ENCODE measurements around the gene C1orf159. TPM values are rescaled to one million over a fixed set of nuclear protein-coding genes. Genes with fewer than 3 reads are reported as not detected.
A peak's percentile ranks its signal among the peaks of the same experiment; 100 is the strongest.

Gene C1orf159
- total RNA-seq, 1 donor from 2014 or later, result 20.2 TPM

- DNase-seq (ENCODE audit: low read depth), result no peak
- TF ChIP-seq, protein P1, sequence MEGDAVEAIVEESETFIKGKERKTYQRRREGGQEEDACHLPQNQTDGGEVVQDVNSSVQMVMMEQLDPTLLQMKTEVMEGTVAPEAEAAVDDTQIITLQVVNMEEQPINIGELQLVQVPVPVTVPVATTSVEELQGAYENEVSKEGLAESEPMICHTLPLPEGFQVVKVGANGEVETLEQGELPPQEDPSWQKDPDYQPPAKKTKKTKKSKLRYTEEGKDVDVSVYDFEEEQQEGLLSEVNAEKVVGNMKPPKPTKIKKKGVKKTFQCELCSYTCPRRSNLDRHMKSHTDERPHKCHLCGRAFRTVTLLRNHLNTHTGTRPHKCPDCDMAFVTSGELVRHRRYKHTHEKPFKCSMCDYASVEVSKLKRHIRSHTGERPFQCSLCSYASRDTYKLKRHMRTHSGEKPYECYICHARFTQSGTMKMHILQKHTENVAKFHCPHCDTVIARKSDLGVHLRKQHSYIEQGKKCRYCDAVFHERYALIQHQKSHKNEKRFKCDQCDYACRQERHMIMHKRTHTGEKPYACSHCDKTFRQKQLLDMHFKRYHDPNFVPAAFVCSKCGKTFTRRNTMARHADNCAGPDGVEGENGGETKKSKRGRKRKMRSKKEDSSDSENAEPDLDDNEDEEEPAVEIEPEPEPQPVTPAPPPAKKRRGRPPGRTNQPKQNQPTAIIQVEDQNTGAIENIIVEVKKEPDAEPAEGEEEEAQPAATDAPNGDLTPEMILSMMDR (conservative IDR thresholded peaks at IDR 0.05; ENCODE audit: low read depth, low read length), result no peak
- no peak overlapping the region for H3K4me3 ChIP-seq (ENCODE audit: low read depth, low read length)
These were observed 44.2 kb downstream of the C1orf159 start for GRCh38 chr1:1071486-1072298.

- H3K4me3 ChIP-seq (ENCODE audit: low read depth, low read length), result peak overlapping the region; percentile 70
- TF ChIP-seq, protein P1 (conservative IDR thresholded peaks at IDR 0.05; ENCODE audit: low read depth, low read length), result no peak
- DNase-seq (ENCODE audit: low read depth), result no peak
These were observed 45.9 kb downstream of the C1orf159 start for GRCh38 chr1:1069711-1070676.

DNA sequence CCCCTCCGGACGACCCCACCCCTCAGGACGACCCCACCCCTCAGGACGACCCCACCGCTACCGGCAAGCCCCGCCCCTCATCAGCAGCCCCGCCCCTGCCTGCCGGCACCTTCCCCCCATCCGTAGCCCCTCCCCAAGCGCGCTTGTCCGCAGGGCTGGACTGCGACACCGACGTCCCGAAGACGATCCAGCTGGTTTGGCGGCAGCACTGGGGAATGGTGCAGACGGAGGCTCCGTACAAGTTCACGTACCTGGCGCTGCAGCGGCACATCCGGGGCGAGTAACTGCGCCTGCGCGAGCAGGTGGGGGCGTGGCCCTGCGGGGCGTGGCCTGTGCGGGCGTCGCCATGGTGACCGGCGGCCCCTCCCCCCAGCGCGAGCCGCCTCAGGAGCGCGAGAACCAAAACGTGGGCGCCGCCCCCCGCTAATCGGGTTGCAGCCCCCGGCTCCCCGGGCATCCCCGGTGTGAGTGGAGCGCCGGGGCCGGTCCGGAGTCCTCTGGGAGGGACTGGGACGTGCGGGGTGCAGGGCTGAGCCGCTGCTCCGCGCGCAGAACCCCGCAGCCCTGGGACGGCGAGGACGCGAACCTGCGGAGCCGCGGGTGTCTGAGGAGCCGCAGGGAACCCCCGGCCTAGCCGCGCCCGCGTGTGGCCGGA lies 46.7 kb downstream of the C1orf159 start:
- H3K4me3 ChIP-seq (ENCODE audit: low read depth, low read length), result peak overlapping the region; percentile 70
- DNase-seq (ENCODE audit: low read depth), result no peak
- TF ChIP-seq, protein P1 (conservative IDR thresholded peaks at IDR 0.05; ENCODE audit: low read depth, low read length), result no peak

GRCh38 chr1:1068517-1069055 lies 47.3 kb downstream of the C1orf159 start:
- TF ChIP-seq, protein P1 (conservative IDR thresholded peaks at IDR 0.05; ENCODE audit: low read depth, low read length), result no peak
- H3K4me3 ChIP-seq (ENCODE audit: low read depth, low read length), result peak overlapping the region; percentile 70
- no peak for DNase-seq (ENCODE audit: low read depth)

- TF ChIP-seq, protein P1 (conservative IDR thresholded peaks at IDR 0.05; ENCODE audit: low read depth, low read length), result no peak
These were observed 47.9 kb downstream of the C1orf159 start for GRCh38 chr1:1067860-1068516.

GRCh38 chr1:1067284-1067859 lies 48.5 kb downstream of the C1orf159 start:
- TF ChIP-seq, protein P1 (conservative IDR thresholded peaks at IDR 0.05; ENCODE audit: low read depth, low read length), result no peak
- no peak for DNase-seq (ENCODE audit: low read depth)
- no peak overlapping the region for H3K4me3 ChIP-seq (ENCODE audit: low read depth, low read length)

More at GRCh38 chr1:1067860-1068516, 47.9 kb downstream of the C1orf159 start:
- DNase-seq (ENCODE audit: low read depth), result no peak
- H3K4me3 ChIP-seq (ENCODE audit: low read depth, low read length), result peak overlapping the region; percentile 70
